Hepatocyte (in vitro differentiated cells): ENCODE measurements around the gene LRRC45.

ENCODE experiments used
- CTCF ChIP-seq: fragments of 200-600 bp; sonication (generic); IDR thresholded peaks from 2 replicates; pipeline ENCODE4 v1.5.1; 2016; ENCODE audit warnings: antibody characterized with exemption, mild to moderate bottlenecking; ENCODE audit not compliant: poor library complexity
- EZH2 ChIP-seq: fragments of 200-600 bp; sonication (generic); IDR thresholded peaks from 2 replicates; pipeline ENCODE4 v1.6.1; 2016; ENCODE audit warnings: antibody characterized with exemption, mild to moderate bottlenecking, borderline replicate concordance
- EZH2phosphoT487 ChIP-seq: fragments of 200-600 bp; sonication (generic); IDR thresholded peaks from one replicate; pipeline ENCODE4 v1.6.1; 2018; ENCODE audit warnings: antibody characterized with exemption, mild to moderate bottlenecking, low read depth, moderate library complexity; ENCODE audit not compliant: unreplicated experiment, severe bottlenecking

GRCh38 chr17:82018989-82019689, 4.0 kb upstream of the LRRC45 start:
- TF ChIP-seq CTCF (no peak), EZH2phosphoT487 (no peak), EZH2 (no peak)
